K562 (cell line): Measurements from ENCODE around the gene MOGAT2. TPM values are rescaled to one million over a fixed set of nuclear protein-coding genes. Genes with fewer than 3 reads are reported as not detected.

Source experiments
- HNRNPLL ChIP-seq: fragments of 200-400 bp; formaldehyde crosslinking; IDR thresholded peaks from 2 replicates; pipeline ENCODE4 v1.6.1; 2017; ENCODE audit warnings: low read length, low read depth, mild to moderate bottlenecking; ENCODE audit not compliant: poor library complexity, severe bottlenecking
- LARP7 ChIP-seq: fragments of 450-650 bp; IDR thresholded peaks from 2 replicates; pipeline ENCODE4 v1.6.1; 2016
- MGA ChIP-seq: fragments of 450-650 bp; IDR thresholded peaks from 2 replicates; pipeline ENCODE4 v1.6.1; 2016; ENCODE audit warnings: mild to moderate bottlenecking, moderate library complexity
- PRDM10 ChIP-seq: fragments of 450-650 bp; IDR thresholded peaks from 2 replicates; pipeline ENCODE4 v1.6.1; 2018; ENCODE audit not compliant: partially characterized antibody
- SRF ChIP-seq, 2 experiments: fragments of 250-450, 450-650 bp in 1 of 2; sonication (Bioruptor Pico) in 1 of 2; sonication (generic) in 1 of 2; formaldehyde crosslinking; IDR thresholded peaks; 2 replicates each; pipeline versions ENCODE4 v1.5.0 to v1.5.1; 2020 to 2022; ENCODE audit warnings: mild to moderate bottlenecking in 1 of 2, missing genetic modification reagents in 1 of 2
- ZNF24 ChIP-seq: fragments of 450-650 bp; IDR thresholded peaks from 2 replicates; pipeline ENCODE4 v1.6.1; 2016
- ZNF561 ChIP-seq: fragments of 450-650 bp; formaldehyde crosslinking; conservative IDR thresholded peaks from 2 replicates; pipeline ENCODE4 v1.4.0; 2020; ENCODE audit warnings: mild to moderate bottlenecking, moderate library complexity
- ZNF584 ChIP-seq: fragments of 200-800 bp; sonication (Bioruptor generic); IDR thresholded peaks from 2 replicates; pipeline ENCODE4 v1.6.1; 2016; ENCODE audit warnings: low read depth, mild to moderate bottlenecking, missing genetic modification characterization, missing compliant biosample characterization
- ZNF766 ChIP-seq: fragments of 200-800 bp; sonication (Bioruptor generic); conservative IDR thresholded peaks from 2 replicates; pipeline ENCODE4 v1.6.1; 2016; ENCODE audit warnings: missing genetic modification characterization, missing compliant biosample characterization
- ZNF780A ChIP-seq: fragments of 250-450 bp; sonication (Bioruptor Pico); IDR thresholded peaks from 2 replicates; pipeline ENCODE4 v1.5.0; 2021; ENCODE audit warnings: mild to moderate bottlenecking
- polyA plus RNA-seq, 8 experiments: library from polyadenylated mRNA; depleted of rRNA in 4 of 8; stranded (reverse) in 5 of 8; unstranded in 3 of 8; fragments of >200 nt; fragmentation: Nextera tagmentation in 2 of 8; fragmentation: Illumina TruSeq in 1 of 8; extraction: Ambion mirVana in 2 of 8; extraction: Trizol in 1 of 8; gene quantifications; 2 replicates each; pipeline versions ENCODE4 v1.2.1 to v1.2.3, GENCODE V29; 2011 to 2014; ENCODE audit warnings: inconsistent platforms in 1 of 8, missing spikeins in 1 of 8
- total RNA-seq, 7 experiments: library from RNA; depleted of rRNA in 6 of 7; stranded (reverse); fragments of >200 nt in 6 of 7; fragmentation: Illumina TruSeq in 2 of 7; extraction: Trizol in 2 of 7; gene quantifications; 2 replicates each; pipeline versions ENCODE4 v1.2.1 to v1.2.3, GENCODE V29; 2011 to 2021; ENCODE audit warnings: low replicate concordance in 1 of 7

Gene MOGAT2
- total and polyA plus RNA-seq, 9 of the 15 experiments (the other 6 are each of a cell fraction or from before 2014, with no cell fraction given): 0.09 TPM; not detected in 7

GRCh38 chr11:75689863-75690609 is 27.6 kb upstream of the MOGAT2 start (continued):
- TF ChIP-seq MGA: peak; percentile 61; the same call in 1 of the 2 replicates
- TF ChIP-seq ZNF561 (CRISPR knock-in tag): no peak
- peak; percentile 38; the same call in 1 of the 2 replicates for TF ChIP-seq ZNF766 (CRISPR knock-in tag)
- no peak for TF ChIP-seq ZNF24
- TF ChIP-seq PRDM10: peak; percentile 96
- no peak for TF ChIP-seq LARP7
- TF ChIP-seq SRF (CRISPR knock-in tag; IDR thresholded peaks at IDR 0.05): peak; percentile 86 to 98
- no peak for TF ChIP-seq HNRNPLL
- TF ChIP-seq ZNF584: peak; percentile 91; the same call in 1 of the 2 replicates
- no peak for TF ChIP-seq ZNF780A (CRISPR knock-in tag)
